Smooth muscle cell (in vitro differentiated cells): ENCODE data around the gene SLC19A1. TPM values are rescaled to one million over a fixed set of nuclear protein-coding genes. Genes with fewer than 3 reads are reported as not detected.
A peak's percentile ranks its signal among the peaks of the same experiment; 100 is the strongest.

Experiments
- DNase-seq: peaks from one replicate; lab custom pipeline; 2025; ENCODE audit not compliant: unreplicated experiment; lab: John Stamatoyannopoulos, UW
- H2AFZ ChIP-seq: fragments of 200-600 bp; sonication (generic); 2 replicates; pipeline ENCODE4 v1.6.0; 2016; ENCODE audit warnings: antibody characterized with exemption, low read depth, mild to moderate bottlenecking
- H3F3A ChIP-seq: fragments of 200-600 bp; sonication (generic); 2 replicates; pipeline ENCODE4 v1.6.0; 2017; ENCODE audit warnings: antibody characterized with exemption, low read depth
- H3K27ac ChIP-seq: fragments of 200-600 bp; sonication (generic); 2 replicates; pipeline ENCODE4 v1.5.1; 2016; ENCODE audit warnings: low read depth, mild to moderate bottlenecking
- H3K27me3 ChIP-seq: fragments of 200-600 bp; sonication (generic); 2 replicates; pipeline ENCODE4 v1.6.1; 2016; ENCODE audit warnings: low read depth, mild to moderate bottlenecking
- H3K36me3 ChIP-seq: fragments of 200-600 bp; sonication (generic); 2 replicates; pipeline ENCODE4 v1.5.1; 2016; ENCODE audit warnings: low read depth
- H3K4me1 ChIP-seq: fragments of 200-600 bp; sonication (generic); 2 replicates; pipeline ENCODE4 v1.5.1; 2016; ENCODE audit warnings: low read depth
- H3K4me2 ChIP-seq: fragments of 200-600 bp; sonication (generic); 2 replicates; pipeline ENCODE4 v1.6.0; 2016; ENCODE audit warnings: mild to moderate bottlenecking
- H3K4me3 ChIP-seq: fragments of 200-600 bp; sonication (generic); 2 replicates; pipeline ENCODE4 v1.5.1; 2016; ENCODE audit warnings: mild to moderate bottlenecking
- H3K79me2 ChIP-seq: fragments of 200-600 bp; sonication (generic); 2 replicates; pipeline ENCODE4 v1.6.0; 2016; ENCODE audit warnings: low read depth, mild to moderate bottlenecking
- H3K9ac ChIP-seq: fragments of 200-600 bp; sonication (generic); 2 replicates; pipeline ENCODE4 v1.6.0; 2016; ENCODE audit warnings: low read depth
- H3K9me3 ChIP-seq: fragments of 200-600 bp; sonication (generic); replicated peaks from 2 replicates; pipeline ENCODE4 v1.5.1; 2016; ENCODE audit warnings: low read depth
- H4K20me1 ChIP-seq: fragments of 200-600 bp; sonication (generic); 2 replicates; pipeline ENCODE4 v1.6.0; 2016; ENCODE audit warnings: low read depth
- WGBS: methylation state at CpG from one replicate; pipeline ENCODE4 v1.1.7; 2016; ENCODE audit warnings: low lambda C conversion rate; 5-methylcytosine and 5-hydroxymethylcytosine counted together
- polyA plus RNA-seq: library from polyadenylated mRNA; unstranded; fragments of >200 nt; fragmentation: Nextera tagmentation; extraction: Ambion mirVana; gene quantifications from 2 replicates; pipeline ENCODE4 v1.2.1, GENCODE V29; 2016
- total RNA-seq: library from RNA; depleted of rRNA; stranded (reverse); fragments of >200 nt; gene quantifications from 2 replicates; pipeline ENCODE4 v1.2.3, GENCODE V29; 2014
- TF ChIP-seq, protein P1 (sequence below): fragments of 200-600 bp; sonication (generic); IDR thresholded peaks from 2 replicates; pipeline ENCODE4 v1.5.1; 2017; ENCODE audit warnings: borderline replicate concordance, mild to moderate bottlenecking, antibody characterized with exemption; ENCODE audit not compliant: insufficient read depth, poor library complexity, severe bottlenecking

The SLC19A1 gene
- total and polyA plus RNA-seq, 2 experiments from 2014 or later = 2.3 to 33.2 TPM

DNA sequence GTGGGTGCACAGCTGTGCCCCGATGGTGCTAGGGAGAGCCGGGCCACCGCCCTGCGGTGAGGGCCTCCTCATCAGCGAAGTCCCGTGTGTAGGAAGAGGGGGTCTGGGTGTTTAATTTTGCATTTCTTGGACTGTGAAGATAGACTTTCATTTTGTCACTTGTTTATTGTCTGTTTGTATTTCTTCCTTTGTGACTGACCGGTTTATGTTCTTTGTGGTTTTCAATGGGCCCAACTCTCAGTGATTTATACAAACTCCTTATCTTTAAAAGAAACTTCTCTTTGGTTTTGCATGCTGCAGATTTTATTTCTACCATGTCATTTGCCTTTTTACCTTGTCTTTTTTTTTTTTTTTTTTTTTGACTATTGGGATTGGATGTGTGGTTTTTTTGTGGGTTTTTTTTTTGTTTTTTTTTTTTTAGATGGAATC lies 72.1 kb downstream of the SLC19A1 start:
- H4K20me1 ChIP-seq = peaks cover 100% of the 10 kb centered on the region

DNA sequence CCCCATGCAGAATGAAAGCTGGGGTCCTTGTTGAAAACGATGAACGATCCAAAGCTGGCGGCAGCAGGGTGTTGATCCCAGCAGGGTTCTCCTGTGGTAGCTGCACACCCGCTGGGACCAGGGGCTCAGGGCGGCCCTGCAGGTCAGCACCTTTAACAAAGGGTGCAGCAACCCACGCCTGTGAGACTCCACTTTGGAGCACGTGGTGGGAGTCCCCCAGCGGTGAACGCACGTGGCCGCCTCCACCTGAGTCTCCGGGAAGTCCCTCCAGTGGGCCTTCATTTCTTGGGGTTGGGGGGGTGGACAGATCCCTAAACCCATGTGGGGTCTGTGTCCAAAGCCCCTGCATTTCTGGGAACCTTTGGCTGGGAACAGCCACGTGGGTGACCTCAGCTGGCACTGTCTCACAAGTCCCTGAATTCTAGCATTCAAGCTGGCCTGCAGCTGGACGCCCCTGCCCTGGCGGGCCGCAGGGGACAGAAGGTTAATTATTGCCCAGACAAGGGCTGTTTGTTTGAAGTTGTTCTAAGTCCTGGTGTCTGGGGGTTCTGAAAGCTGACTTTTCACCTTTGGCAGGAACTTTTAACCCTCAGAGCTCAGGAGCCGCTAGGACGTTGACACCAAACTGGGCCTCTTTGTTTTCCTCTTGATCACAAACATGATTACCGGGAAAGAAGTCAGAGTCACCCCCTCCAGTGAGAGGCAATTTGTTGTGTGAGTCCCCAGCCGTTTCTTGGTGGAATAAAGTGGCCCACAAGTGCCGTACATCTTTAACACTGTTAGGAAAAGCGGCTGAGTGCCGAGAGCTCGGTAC lies 72.8 kb downstream of the SLC19A1 start:
- peaks cover 12% of the 10 kb centered on the region for H3K4me1 ChIP-seq
- peaks cover 81% of the 10 kb centered on the region for H3K79me2 ChIP-seq
- no peak overlapping the region for H3K9ac ChIP-seq
- H3K4me3 ChIP-seq = no peak overlapping the region
- H3F3A ChIP-seq = peaks cover 18% of the 10 kb centered on the region
- no peak for DNase-seq
- H2AFZ ChIP-seq = no peak overlapping the region
- peak overlapping the region; percentile 36 for H3K27ac ChIP-seq
- peaks cover 100% of the 10 kb centered on the region for H4K20me1 ChIP-seq
- no peaks in the 10 kb centered on the region for H3K27me3 ChIP-seq
- H3K36me3 ChIP-seq = no peaks in the 10 kb centered on the region
- TF ChIP-seq, protein P1, sequence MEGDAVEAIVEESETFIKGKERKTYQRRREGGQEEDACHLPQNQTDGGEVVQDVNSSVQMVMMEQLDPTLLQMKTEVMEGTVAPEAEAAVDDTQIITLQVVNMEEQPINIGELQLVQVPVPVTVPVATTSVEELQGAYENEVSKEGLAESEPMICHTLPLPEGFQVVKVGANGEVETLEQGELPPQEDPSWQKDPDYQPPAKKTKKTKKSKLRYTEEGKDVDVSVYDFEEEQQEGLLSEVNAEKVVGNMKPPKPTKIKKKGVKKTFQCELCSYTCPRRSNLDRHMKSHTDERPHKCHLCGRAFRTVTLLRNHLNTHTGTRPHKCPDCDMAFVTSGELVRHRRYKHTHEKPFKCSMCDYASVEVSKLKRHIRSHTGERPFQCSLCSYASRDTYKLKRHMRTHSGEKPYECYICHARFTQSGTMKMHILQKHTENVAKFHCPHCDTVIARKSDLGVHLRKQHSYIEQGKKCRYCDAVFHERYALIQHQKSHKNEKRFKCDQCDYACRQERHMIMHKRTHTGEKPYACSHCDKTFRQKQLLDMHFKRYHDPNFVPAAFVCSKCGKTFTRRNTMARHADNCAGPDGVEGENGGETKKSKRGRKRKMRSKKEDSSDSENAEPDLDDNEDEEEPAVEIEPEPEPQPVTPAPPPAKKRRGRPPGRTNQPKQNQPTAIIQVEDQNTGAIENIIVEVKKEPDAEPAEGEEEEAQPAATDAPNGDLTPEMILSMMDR = no peak
- H3K9me3 ChIP-seq = no peaks in the 10 kb centered on the region
- H3K4me2 ChIP-seq = peak overlapping the region; percentile 21
- 85% methylated on average over 24 of the region's 24 CpGs for WGBS

More for the DNA sequence above, 72.1 kb downstream of the SLC19A1 start:
- Histone ChIP-seq H3K27ac (peak overlapping the region; percentile 36), H3K27me3 (no peaks in the 10 kb centered on the region), H3K79me2 (peaks cover 81% of the 10 kb centered on the region), H3K36me3 (no peaks in the 10 kb centered on the region), H3K4me3 (no peak overlapping the region), H3K9ac (no peak overlapping the region), H3K4me2 (peak overlapping the region; percentile 21), H3K9me3 (no peaks in the 10 kb centered on the region), H3K4me1 (peaks cover 12% of the 10 kb centered on the region), H2AFZ (no peak overlapping the region), H3F3A (peaks cover 18% of the 10 kb centered on the region)
- 62% methylated on average over 7 of the region's 7 CpGs for WGBS
- no peak for DNase-seq
- TF ChIP-seq, protein P1 = no peak

DNA sequence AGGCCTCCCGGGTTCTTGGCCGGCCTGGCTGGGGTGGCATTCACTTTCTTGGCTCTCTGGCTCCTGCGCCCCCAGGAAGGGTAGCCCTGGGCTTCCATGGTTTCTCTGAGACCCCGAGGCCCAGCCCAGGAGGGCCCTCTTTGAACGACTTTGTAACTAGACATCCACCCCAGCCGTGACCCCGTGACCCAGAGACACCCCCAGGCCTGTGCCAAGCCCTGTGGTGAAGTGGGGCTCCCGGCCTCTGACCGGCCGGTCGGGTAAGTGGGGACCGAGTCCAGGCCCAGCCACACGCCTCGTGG lies 73.3 kb downstream of the SLC19A1 start:
- TF ChIP-seq, protein P1 = no peak
- peaks cover 100% of the 10 kb centered on the region for H4K20me1 ChIP-seq

More for the DNA sequence above, 73.3 kb downstream of the SLC19A1 start:
- H3K4me2 ChIP-seq = no peak overlapping the region
- H3K79me2 ChIP-seq = peaks cover 81% of the 10 kb centered on the region
- H3K9ac ChIP-seq = no peak overlapping the region
- H3F3A ChIP-seq = peaks cover 18% of the 10 kb centered on the region
- H3K27me3 ChIP-seq = no peaks in the 10 kb centered on the region
- no peak overlapping the region for H3K4me3 ChIP-seq
- 91% methylated on average over 12 of the region's 14 CpGs for WGBS
- no peaks in the 10 kb centered on the region for H3K36me3 ChIP-seq
- H3K9me3 ChIP-seq = no peaks in the 10 kb centered on the region
- H3K4me1 ChIP-seq = peaks cover 12% of the 10 kb centered on the region
- DNase-seq = no peak
- H3K27ac ChIP-seq = no peak overlapping the region
- H2AFZ ChIP-seq = no peak overlapping the region
